ENCODE measurements around the gene RAB8A.

The RAB8A gene

GRCh38 chr19:16142032-16142580 lies 30.4 kb downstream of the RAB8A start:
- no peak for DNase-seq (ENCODE audit: low read depth)

GRCh38 chr19:16143399-16144215 lies 31.9 kb downstream of the RAB8A start, which contains the start of gene HSH2D:
TSS of gene HSH2D (plus strand) at chr19:16143685. CDS start at chr19:16148751, 5,066 bp downstream.
- no peak for DNase-seq (ENCODE audit: low read depth)

GRCh38 chr19:16144216-16144581 lies 32.5 kb downstream of the RAB8A start:
- DNase-seq (ENCODE audit: low read depth): no peak

GRCh38 chr19:16146112-16146511 lies 34.4 kb downstream of the RAB8A start:
- DNase-seq (ENCODE audit: low read depth): no peak

- DNase-seq (ENCODE audit: low read depth): no peak
These were observed 36.9 kb downstream of the RAB8A start for GRCh38 chr19:16148443-16149229.

GRCh38 chr19:16153582-16154336 lies 42.1 kb downstream of the RAB8A start:
- no peak for DNase-seq (ENCODE audit: low read depth)

- no peak for DNase-seq (ENCODE audit: low read depth)
These were observed 42.9 kb downstream of the RAB8A start for GRCh38 chr19:16154557-16154956.

- DNase-seq (ENCODE audit: low read depth): no peak
These were observed 43.4 kb downstream of the RAB8A start for GRCh38 chr19:16155128-16155527.

- DNase-seq (ENCODE audit: low read depth): no peak
These were observed 45.2 kb downstream of the RAB8A start for GRCh38 chr19:16156904-16157303.

- no peak for DNase-seq (ENCODE audit: low read depth)
These were observed 45.9 kb downstream of the RAB8A start for GRCh38 chr19:16157601-16158000.

- DNase-seq (ENCODE audit: low read depth): no peak
These were observed 48.0 kb downstream of the RAB8A start for GRCh38 chr19:16159655-16160054.

GRCh38 chr19:16160445-16160942 lies 48.8 kb downstream of the RAB8A start:
- no peak for DNase-seq (ENCODE audit: low read depth)

- DNase-seq (ENCODE audit: low read depth): peak; percentile 70
These were observed 49.4 kb downstream of the RAB8A start for GRCh38 chr19:16160943-16161560.

GRCh38 chr19:16161840-16162239 lies 50.2 kb downstream of the RAB8A start:
- peak; percentile 82 for DNase-seq (ENCODE audit: low read depth)

GRCh38 chr19:16164222-16164890 lies 52.7 kb downstream of the RAB8A start:
- no peak for DNase-seq (ENCODE audit: low read depth)

- DNase-seq (ENCODE audit: low read depth): no peak
These were observed 54.7 kb downstream of the RAB8A start for GRCh38 chr19:16166417-16166816.

- DNase-seq (ENCODE audit: low read depth): no peak
These were observed 55.4 kb downstream of the RAB8A start for GRCh38 chr19:16167055-16167454.

GRCh38 chr19:16168465-16169081 lies 56.9 kb downstream of the RAB8A start:
- DNase-seq (ENCODE audit: low read depth): peak; percentile 50

- no peak for DNase-seq (ENCODE audit: low read depth)
These were observed 58.4 kb downstream of the RAB8A start for GRCh38 chr19:16170134-16170533.

- DNase-seq (ENCODE audit: low read depth): no peak
These were observed 64.3 kb downstream of the RAB8A start for GRCh38 chr19:16175954-16176353.

Data from amniotic epithelial cell (primary cell).